HL-60 (cell line): ENCODE data around the gene PES1.
A peak's percentile ranks its signal among the peaks of the same experiment; 100 is the strongest.

ENCODE experiments used
- DNase-seq, 2 experiments: peaks; one replicate each; pipeline ENCODE4 v3.0.0-alpha.2; 2010 to 2020; ENCODE audit warnings: low read depth in 1 of 2, low spot score in 1 of 2
- H3K27ac ChIP-seq: fragments of 250-450 bp; sonication (Bioruptor Pico); replicated peaks from 2 replicates; pipeline ENCODE4 v1.5.1; 2020; ENCODE audit warnings: mild to moderate bottlenecking, moderate library complexity
- H3K27me3 ChIP-seq: fragments of 250-450 bp; sonication (Bioruptor Pico); 2 replicates; pipeline ENCODE4 v1.5.1; 2021; ENCODE audit warnings: mild to moderate bottlenecking, moderate library complexity; ENCODE audit not compliant: insufficient read depth, poor library complexity, severe bottlenecking
- H3K4me3 ChIP-seq: replicated peaks from 2 replicates; pipeline ENCODE4 v1.5.1; 2011; ENCODE audit warnings: mild to moderate bottlenecking, control low read depth, low read length; ENCODE audit not compliant: insufficient read depth
- GABPA ChIP-seq: IDR thresholded peaks from 2 replicates; pipeline ENCODE4 v1.6.1; 2012; ENCODE audit warnings: low read depth
- POLR2AphosphoS5 ChIP-seq: IDR thresholded peaks from 2 replicates; pipeline ENCODE4 v1.6.1; 2012; ENCODE audit warnings: low read depth
- REST ChIP-seq: IDR thresholded peaks from 2 replicates; pipeline ENCODE4 v1.6.1; 2012; ENCODE audit warnings: low read depth; ENCODE audit not compliant: insufficient replicate concordance
- SPI1 ChIP-seq: IDR thresholded peaks from 2 replicates; pipeline ENCODE4 v1.6.1; 2012; ENCODE audit warnings: low read depth, mild to moderate bottlenecking, borderline replicate concordance
- TF ChIP-seq, protein P1 (sequence below): IDR thresholded peaks from one replicate; pipeline ENCODE4 v1.5.1; 2011; ENCODE audit warnings: low read length, control low read depth, inconsistent platforms; ENCODE audit not compliant: insufficient read depth

Gene PES1

DNA sequence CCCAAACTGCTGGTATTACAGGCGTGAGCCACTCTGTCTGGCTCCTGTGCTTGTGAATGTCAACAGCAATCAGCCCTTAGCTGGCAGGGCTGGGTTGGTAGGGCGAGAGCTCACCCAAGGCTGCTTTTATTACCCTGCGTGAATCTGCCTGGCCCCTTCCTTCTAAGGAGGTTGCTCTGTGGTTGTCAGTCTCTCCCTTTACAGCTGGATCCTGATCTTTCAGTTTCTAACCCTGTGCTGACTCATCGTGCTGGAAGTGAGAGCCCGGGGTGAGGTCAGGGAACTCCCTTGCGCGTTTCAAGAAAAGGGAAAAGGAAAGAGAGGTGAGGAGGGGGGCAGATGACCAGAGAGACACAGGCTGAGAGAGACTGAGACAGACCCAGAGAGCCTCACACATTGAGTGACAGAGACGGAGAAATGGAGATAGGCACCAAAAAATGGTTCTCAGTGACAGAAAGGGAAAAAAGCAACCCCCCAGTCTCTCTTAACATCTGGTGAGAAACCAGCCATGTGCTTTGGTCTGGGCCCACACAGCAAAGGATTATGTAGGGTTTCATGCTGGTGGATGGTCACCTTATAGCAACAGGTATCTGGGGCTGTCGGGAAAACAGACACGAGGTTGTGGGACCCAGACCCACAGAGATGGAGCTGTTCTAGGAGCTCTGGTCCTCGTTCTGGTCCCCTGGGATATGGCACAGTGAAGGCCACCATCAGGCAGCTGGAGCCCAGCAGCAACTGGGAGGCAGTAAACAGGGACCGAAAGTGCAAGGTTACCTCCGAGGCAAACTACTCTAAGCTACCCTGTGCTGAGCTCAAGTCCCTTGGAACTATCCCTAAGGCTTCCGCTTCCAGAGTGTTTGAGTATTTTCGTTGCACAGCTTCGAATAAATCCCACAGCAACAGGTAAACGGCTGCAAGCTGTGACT is 17.8 kb upstream of the PES1 start:
- H3K4me3 ChIP-seq, result no peak overlapping the region
- no peaks in the 10 kb centered on the region for H3K27me3 ChIP-seq
- DNase-seq, result peak; percentile 71 to 84
- no peak overlapping the region for H3K27ac ChIP-seq
- TF ChIP-seq POLR2AphosphoS5, result no peak
- no peak for TF ChIP-seq REST
- TF ChIP-seq, protein P1, sequence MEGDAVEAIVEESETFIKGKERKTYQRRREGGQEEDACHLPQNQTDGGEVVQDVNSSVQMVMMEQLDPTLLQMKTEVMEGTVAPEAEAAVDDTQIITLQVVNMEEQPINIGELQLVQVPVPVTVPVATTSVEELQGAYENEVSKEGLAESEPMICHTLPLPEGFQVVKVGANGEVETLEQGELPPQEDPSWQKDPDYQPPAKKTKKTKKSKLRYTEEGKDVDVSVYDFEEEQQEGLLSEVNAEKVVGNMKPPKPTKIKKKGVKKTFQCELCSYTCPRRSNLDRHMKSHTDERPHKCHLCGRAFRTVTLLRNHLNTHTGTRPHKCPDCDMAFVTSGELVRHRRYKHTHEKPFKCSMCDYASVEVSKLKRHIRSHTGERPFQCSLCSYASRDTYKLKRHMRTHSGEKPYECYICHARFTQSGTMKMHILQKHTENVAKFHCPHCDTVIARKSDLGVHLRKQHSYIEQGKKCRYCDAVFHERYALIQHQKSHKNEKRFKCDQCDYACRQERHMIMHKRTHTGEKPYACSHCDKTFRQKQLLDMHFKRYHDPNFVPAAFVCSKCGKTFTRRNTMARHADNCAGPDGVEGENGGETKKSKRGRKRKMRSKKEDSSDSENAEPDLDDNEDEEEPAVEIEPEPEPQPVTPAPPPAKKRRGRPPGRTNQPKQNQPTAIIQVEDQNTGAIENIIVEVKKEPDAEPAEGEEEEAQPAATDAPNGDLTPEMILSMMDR, result no peak
- no peak for TF ChIP-seq SPI1
- TF ChIP-seq GABPA, result no peak

- TF ChIP-seq GABPA, result no peak
- no peak for TF ChIP-seq POLR2AphosphoS5
- no peak for TF ChIP-seq REST
- TF ChIP-seq, protein P1, result no peak
- no peak for TF ChIP-seq SPI1
- DNase-seq, result no peak
- no peaks in the 10 kb centered on the region for H3K27me3 ChIP-seq
- no peak overlapping the region for H3K27ac ChIP-seq
- H3K4me3 ChIP-seq, result no peak overlapping the region
Measured at GRCh38 chr22:30607939-30608338, 16.2 kb upstream of the PES1 start.

DNA sequence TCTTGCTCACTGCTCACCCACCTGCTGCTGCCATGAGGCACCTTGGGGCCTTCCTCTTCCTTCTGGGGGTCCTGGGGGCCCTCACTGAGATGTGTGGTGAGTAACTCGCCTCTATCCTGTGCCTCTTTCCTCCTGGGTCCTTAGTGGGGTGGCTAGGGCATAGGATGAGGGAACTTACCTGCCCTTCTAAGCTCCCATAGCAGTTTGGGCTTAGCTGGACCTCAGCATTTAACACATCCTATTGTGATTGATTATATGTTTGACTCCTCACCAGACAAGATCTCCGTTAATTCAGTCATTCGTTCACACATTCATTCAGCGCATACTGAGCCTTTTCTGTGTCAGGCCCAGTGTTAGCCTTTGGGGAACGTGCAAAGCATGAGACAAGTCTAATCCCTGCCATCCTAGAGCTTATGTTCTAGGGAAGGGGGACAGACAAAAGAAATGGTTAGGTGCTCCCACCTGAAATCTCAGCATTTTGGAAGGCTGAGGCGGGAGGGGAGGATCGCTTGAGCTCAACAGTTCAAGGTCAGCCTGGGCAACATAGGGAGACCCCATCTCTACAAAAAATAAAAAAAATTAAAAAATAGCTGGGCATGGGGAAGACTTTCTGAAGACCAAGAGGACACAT is 15.7 kb upstream of the PES1 start:
- TF ChIP-seq GABPA, result no peak
- no peak overlapping the region for H3K27ac ChIP-seq
- DNase-seq, result no peak
- no peaks in the 10 kb centered on the region for H3K27me3 ChIP-seq
- no peak overlapping the region; the same call in 1 of the 2 replicates for H3K4me3 ChIP-seq

DNA sequence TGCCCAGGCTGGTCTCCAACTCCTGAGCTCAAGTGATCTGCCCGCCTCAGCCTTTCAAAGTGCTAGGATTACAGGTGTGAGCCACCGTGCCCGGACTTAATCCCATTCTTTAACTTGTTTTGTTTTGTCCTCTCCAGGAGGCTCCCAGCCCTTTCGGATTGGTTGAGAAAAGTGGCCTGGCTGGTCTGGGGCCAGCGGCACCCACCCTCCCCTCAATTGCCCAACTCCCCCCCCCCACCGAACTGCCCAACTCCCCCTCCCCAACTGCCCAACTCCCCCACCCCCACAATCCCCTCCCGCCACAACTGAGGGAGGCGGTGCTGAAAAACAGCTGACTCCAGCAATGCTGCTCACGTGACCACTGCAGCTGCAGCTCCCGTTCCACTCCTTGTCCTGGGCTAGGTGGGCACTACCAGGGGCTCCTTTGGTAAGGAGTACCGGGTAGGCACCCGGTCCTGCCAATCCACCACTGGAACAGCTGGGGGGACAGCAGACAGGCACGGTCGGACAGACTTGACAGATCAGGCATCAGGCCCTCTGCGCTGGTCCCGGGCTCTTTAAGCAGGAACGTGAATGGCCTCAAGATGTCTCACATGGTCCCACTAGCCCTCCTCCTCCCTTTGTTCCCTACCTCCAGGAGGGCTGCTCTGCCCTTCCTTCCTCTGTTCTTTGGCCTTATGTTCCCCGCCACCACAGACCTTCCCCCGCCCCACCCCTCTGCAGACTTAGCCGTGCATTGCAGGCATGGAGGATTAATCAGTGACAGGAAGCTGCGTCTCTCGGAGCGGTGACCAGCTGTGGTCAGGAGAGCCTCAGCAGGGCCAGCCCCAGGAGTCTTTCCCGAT is 15.0 kb upstream of the PES1 start, which contains the start of gene TCN2:
Gene TCN2, plus strand, starts transcription at position 720 of the 845 bp plus-strand sequence. CDS start 158 bp downstream, outside the sequence.
- peak within 1 kb of the TSS; percentile 11; the same call in 1 of the 2 replicates for H3K4me3 ChIP-seq
- peak; percentile 66 to 71 for DNase-seq

More for the DNA sequence above, 15.0 kb upstream of the PES1 start, which contains the start of gene TCN2:
- TF ChIP-seq GABPA (no peak), REST (no peak), POLR2AphosphoS5 (no peak), SPI1 (no peak)
- TF ChIP-seq, protein P1, result no peak
- no peaks in the 10 kb centered on the region for H3K27me3 ChIP-seq
- no peak within 1 kb of the TSS for H3K27ac ChIP-seq
